CD4-positive, alpha-beta T cell treated with Interleukin-4 for 4 hours (primary cell): Measurements from ENCODE around the gene SAMM50.
"Not testable (repeated sequence)": the region's sequence is repeated elsewhere in the genome, so short reads cannot be mapped to it uniquely, and the experiment has no call there.

Source experiments
- DNase-seq: peaks from one replicate; pipeline ENCODE4 v3.0.0-alpha.2; 2020

The SAMM50 gene

GRCh38 chr22:44004104-44004460, 48.8 kb downstream of the SAMM50 start:
- DNase-seq = no peak

- no peak for DNase-seq
These were observed 50.3 kb downstream of the SAMM50 start for GRCh38 chr22:44005524-44005923.

- no peak for DNase-seq
These were observed 56.9 kb downstream of the SAMM50 start for GRCh38 chr22:44012162-44012561.

GRCh38 chr22:44012591-44012990, 57.3 kb downstream of the SAMM50 start:
- DNase-seq = no peak

- DNase-seq = no peak
These were observed 59.0 kb downstream of the SAMM50 start for GRCh38 chr22:44014241-44014640.

- not testable (repeated sequence) for DNase-seq
These were observed 61.3 kb downstream of the SAMM50 start for GRCh38 chr22:44016586-44016985.

GRCh38 chr22:44018594-44018993, 63.4 kb downstream of the SAMM50 start:
- no peak for DNase-seq

GRCh38 chr22:44019416-44019815, 64.2 kb downstream of the SAMM50 start:
- no peak for DNase-seq

- no peak for DNase-seq
These were observed 64.6 kb downstream of the SAMM50 start for GRCh38 chr22:44019846-44020245.

GRCh38 chr22:44020981-44021380, 65.7 kb downstream of the SAMM50 start:
- DNase-seq = no peak

- peak; percentile 8 for DNase-seq
These were observed 68.4 kb downstream of the SAMM50 start for GRCh38 chr22:44023404-44024287.

- DNase-seq = no peak
These were observed 69.2 kb downstream of the SAMM50 start, which contains the start of gene PARVB for GRCh38 chr22:44024288-44024921. Gene PARVB (plus strand): TSS chr22:44024302. CDS start chr22:44024340, 38 bp downstream.

- DNase-seq = peak; percentile 2
These were observed 70.2 kb downstream of the SAMM50 start for GRCh38 chr22:44025171-44026065.

- no peak for DNase-seq
These were observed 70.9 kb downstream of the SAMM50 start for GRCh38 chr22:44026066-44026629.

GRCh38 chr22:44026630-44027511, 71.6 kb downstream of the SAMM50 start:
- peak; percentile 81 for DNase-seq

GRCh38 chr22:44028091-44028490, 72.8 kb downstream of the SAMM50 start:
- DNase-seq = no peak

- no peak for DNase-seq
These were observed 73.8 kb downstream of the SAMM50 start for GRCh38 chr22:44029069-44029468.

- DNase-seq = no peak
These were observed 74.9 kb downstream of the SAMM50 start for GRCh38 chr22:44030051-44030701.

- DNase-seq = no peak
These were observed 75.5 kb downstream of the SAMM50 start for GRCh38 chr22:44030702-44031082.

GRCh38 chr22:44031158-44031952, 76.1 kb downstream of the SAMM50 start:
- DNase-seq = peak; percentile 80
